Activated naive CD4-positive, alpha-beta T cell treated with anti-CD3 and anti-CD28 coated beads, Interleukin-2, amount 10 ng/mL, durations not matched to agents 7 days and 5 days (primary cell): ENCODE data around the gene ZNF846.
"Not testable (repeated sequence)": the region's sequence is repeated elsewhere in the genome, so short reads cannot be mapped to it uniquely, and the experiment has no call there.

ENCODE experiments used
- CTCF ChIA-PET: fragments of 350-600 bp; sonication (Branson Sonifier 250); formaldehyde crosslinking; loops from one replicate; lab custom pipeline; 2021; ENCODE audit warnings: antibody characterized with exemption; lab: Charles Lee
- DNase-seq: peaks from one replicate; pipeline ENCODE4 v3.0.0-alpha.2; 2020
- H3K27ac Mint-ChIP-seq: one replicate; pipeline ENCODE4 v1.8.0; 2021; ENCODE audit warnings: mild to moderate bottlenecking, moderate library complexity, mixed read lengths
- H3K27me3 Mint-ChIP-seq: one replicate; pipeline ENCODE4 v1.8.0; 2021; ENCODE audit warnings: mild to moderate bottlenecking, mixed read lengths
- H3K36me3 Mint-ChIP-seq: one replicate; pipeline ENCODE4 v1.8.0; 2021; ENCODE audit warnings: mixed read lengths
- H3K4me1 Mint-ChIP-seq: one replicate; pipeline ENCODE4 v1.8.0; 2021; ENCODE audit warnings: mixed read lengths
- H3K4me3 Mint-ChIP-seq: one replicate; pipeline ENCODE4 v1.8.0; 2021; ENCODE audit warnings: mild to moderate bottlenecking, moderate library complexity, mixed read lengths
- H3K9me3 Mint-ChIP-seq: one replicate; pipeline ENCODE4 v1.8.0; 2021; ENCODE audit warnings: mixed read lengths

ZNF846 gene

DNA sequence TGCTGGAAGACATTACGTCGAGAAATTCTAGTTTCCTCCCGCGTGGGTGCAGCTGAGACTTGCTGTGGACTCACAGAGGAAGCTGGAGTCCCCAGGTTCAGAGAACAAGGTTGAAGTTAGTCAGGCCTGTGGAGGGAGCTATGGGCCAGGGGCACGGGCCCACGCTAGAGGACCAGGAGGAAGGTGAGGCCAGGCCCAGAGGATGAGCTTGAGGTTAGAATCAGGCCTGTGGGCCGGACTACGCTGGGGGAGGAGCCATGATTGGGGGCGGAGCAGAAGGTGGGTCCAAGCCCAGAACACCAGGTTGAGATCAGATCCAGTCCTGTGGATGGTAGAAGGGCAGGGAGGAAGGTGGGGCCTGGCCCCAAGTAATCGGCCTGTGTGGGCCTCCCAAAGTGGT is 32.6 kb downstream of the ZNF846 start:
- Mint-ChIP-seq H3K27ac (no peak overlapping the region), H3K4me3 (no peak overlapping the region), H3K36me3 (no peaks in the 10 kb centered on the region), H3K4me1 (no peaks in the 10 kb centered on the region), H3K27me3 (no peaks in the 10 kb centered on the region), H3K9me3 (peaks cover 28% of the 10 kb centered on the region)
- no peak for DNase-seq
- CTCF ChIA-PET = no interaction called here

DNA sequence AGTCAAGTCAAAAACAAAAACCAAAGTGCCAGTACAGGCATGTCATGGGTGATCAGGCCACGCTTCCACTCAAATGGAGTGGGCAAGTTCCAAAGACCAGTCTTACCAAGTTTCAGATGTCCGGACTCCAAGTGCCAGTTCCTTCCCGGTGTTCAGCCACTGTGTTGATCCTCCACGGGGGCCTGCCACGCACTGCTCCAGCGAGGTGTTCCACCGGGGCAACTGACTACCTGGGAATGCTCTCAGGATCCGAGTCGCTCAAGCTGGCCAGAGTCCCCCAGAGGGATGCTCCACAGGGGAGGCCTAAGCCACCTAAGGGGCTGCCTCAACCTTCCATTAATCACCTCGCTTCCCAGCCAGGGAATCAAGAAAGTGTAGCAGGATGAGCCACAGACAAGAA is 38.5 kb downstream of the ZNF846 start:
- H3K36me3 Mint-ChIP-seq, H3K4me3 Mint-ChIP-seq, H3K4me1 Mint-ChIP-seq, H3K27me3 Mint-ChIP-seq, H3K27ac Mint-ChIP-seq, DNase-seq, CTCF ChIA-PET: not testable (repeated sequence)
- H3K9me3 Mint-ChIP-seq = peaks cover 19% of the 10 kb centered on the region

- no peak for DNase-seq
- no peak overlapping the region for H3K4me3 Mint-ChIP-seq
- no peak overlapping the region for H3K27ac Mint-ChIP-seq
- H3K4me1 Mint-ChIP-seq = no peaks in the 10 kb centered on the region
- CTCF ChIA-PET = no interaction called here
- no peaks in the 10 kb centered on the region for H3K27me3 Mint-ChIP-seq
- H3K36me3 Mint-ChIP-seq = no peaks in the 10 kb centered on the region
- H3K9me3 Mint-ChIP-seq = peaks cover 22% of the 10 kb centered on the region
Measured at GRCh38 chr19:9729162-9729561, 39.4 kb downstream of the ZNF846 start.

DNA sequence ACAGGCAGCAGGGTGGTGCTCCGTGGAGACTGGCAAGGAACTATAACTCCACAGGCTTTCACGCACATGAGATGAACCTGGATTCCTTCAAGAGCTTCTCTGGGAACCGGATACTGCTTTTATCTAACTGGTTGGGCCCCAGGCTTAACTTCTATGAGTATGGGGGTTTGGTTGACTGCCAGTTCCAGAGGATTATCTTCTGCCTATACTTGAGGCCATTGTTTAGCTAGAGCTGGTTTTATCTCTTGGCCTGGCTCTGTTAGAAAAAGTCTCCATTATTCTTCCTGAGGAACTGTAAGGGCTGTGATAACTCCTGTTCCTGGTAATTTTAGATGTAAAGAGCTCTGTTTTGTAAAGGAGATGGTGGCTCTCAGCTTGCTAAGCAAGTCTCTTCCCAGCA is 40.9 kb downstream of the ZNF846 start:
- H3K27me3 Mint-ChIP-seq = no peaks in the 10 kb centered on the region
- no peak overlapping the region for H3K27ac Mint-ChIP-seq
- peaks cover 31% of the 10 kb centered on the region for H3K9me3 Mint-ChIP-seq
- no peaks in the 10 kb centered on the region for H3K4me1 Mint-ChIP-seq
- H3K4me3 Mint-ChIP-seq = no peak overlapping the region
- H3K36me3 Mint-ChIP-seq = no peaks in the 10 kb centered on the region
- CTCF ChIA-PET = no interaction called here
- DNase-seq = no peak

DNA sequence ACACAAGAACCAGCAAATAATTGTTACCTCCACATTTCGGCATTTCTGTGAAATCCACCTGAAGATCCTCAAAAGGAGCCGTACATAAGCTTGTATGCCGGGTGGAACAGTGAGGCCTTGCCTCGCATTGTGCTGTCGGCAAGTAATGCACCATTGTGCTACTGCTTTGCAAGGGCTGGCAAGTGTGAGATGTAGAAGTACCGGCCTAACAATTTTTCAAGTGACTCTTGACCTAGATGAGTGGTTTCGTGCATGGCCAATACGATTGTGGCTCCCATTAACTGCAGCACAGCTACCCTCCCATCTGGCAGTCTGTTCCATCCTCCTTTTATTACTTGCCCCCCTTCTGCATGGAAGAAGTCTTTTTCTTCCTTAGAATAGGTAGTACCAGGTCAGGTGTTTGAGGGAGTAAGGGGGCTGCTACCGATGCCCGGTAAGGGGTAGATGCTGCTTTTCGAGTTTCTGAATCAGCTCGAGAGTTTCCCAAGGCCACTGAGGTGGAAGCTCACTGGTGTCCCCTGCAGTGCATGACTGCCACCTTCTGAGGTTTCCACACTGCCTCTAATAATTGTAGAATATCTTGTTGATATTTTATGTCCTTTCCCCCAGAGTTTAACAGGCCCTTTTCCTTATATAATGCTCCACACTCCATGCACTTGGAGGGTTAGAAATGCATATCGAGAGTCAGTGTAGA is 42.9 kb downstream of the ZNF846 start:
- DNase-seq, H3K4me3 Mint-ChIP-seq, H3K36me3 Mint-ChIP-seq, H3K27me3 Mint-ChIP-seq, H3K27ac Mint-ChIP-seq, CTCF ChIA-PET, H3K4me1 Mint-ChIP-seq: not testable (repeated sequence)
- peaks cover 35% of the 10 kb centered on the region for H3K9me3 Mint-ChIP-seq

- CTCF ChIA-PET = no interaction called here
- Mint-ChIP-seq H3K27me3 (no peaks in the 10 kb centered on the region), H3K9me3 (peaks cover 29% of the 10 kb centered on the region), H3K4me1 (peaks cover 4% of the 10 kb centered on the region), H3K36me3 (no peaks in the 10 kb centered on the region), H3K4me3 (no peak overlapping the region), H3K27ac (no peak overlapping the region)
- no peak for DNase-seq
Measured at GRCh38 chr19:9724157-9724556, 44.4 kb downstream of the ZNF846 start.

- CTCF ChIA-PET = no interaction called here
- Mint-ChIP-seq H3K27me3 (no peaks in the 10 kb centered on the region), H3K36me3 (no peaks in the 10 kb centered on the region), H3K27ac (no peak overlapping the region), H3K4me1 (peaks cover 4% of the 10 kb centered on the region), H3K9me3 (peaks cover 32% of the 10 kb centered on the region), H3K4me3 (no peak overlapping the region)
- no peak for DNase-seq
Measured at GRCh38 chr19:9721861-9722260, 46.7 kb downstream of the ZNF846 start.

GRCh38 chr19:9720541-9720940 is 48.0 kb downstream of the ZNF846 start:
- CTCF ChIA-PET = no interaction called here
- Mint-ChIP-seq H3K36me3 (no peaks in the 10 kb centered on the region), H3K4me1 (peaks cover 4% of the 10 kb centered on the region), H3K4me3 (no peak overlapping the region), H3K27ac (no peak overlapping the region), H3K27me3 (no peaks in the 10 kb centered on the region), H3K9me3 (peaks cover 34% of the 10 kb centered on the region)
- no peak for DNase-seq

DNA sequence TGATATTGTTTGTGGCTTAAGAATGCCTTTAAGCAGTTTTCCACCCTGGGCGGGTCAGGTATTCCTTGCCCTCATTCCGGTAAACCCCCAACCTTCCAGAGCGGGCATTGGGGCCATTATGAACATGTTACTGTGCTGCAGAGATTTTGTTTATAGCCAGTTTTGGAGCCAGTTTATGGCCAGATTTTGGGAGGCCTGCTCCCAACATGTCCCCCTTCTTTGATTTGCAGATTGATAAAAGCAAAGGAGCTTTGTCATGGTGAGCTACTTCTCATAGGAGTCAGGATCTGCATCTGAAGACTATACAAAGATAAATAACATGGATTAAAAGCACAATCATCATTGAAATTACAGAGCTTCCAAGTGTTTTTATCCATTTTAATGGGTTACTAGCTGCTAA is 56.7 kb downstream of the ZNF846 start:
- Mint-ChIP-seq H3K9me3 (peaks cover 23% of the 10 kb centered on the region), H3K27ac (no peak overlapping the region), H3K36me3 (no peaks in the 10 kb centered on the region), H3K4me3 (no peak overlapping the region), H3K27me3 (no peaks in the 10 kb centered on the region), H3K4me1 (no peaks in the 10 kb centered on the region)
- CTCF ChIA-PET = no interaction called here
- no peak for DNase-seq

GRCh38 chr19:9709305-9709704 is 59.2 kb downstream of the ZNF846 start:
- DNase-seq = no peak
- no peaks in the 10 kb centered on the region for H3K27me3 Mint-ChIP-seq
- H3K9me3 Mint-ChIP-seq = peaks cover 22% of the 10 kb centered on the region
- H3K36me3 Mint-ChIP-seq = no peaks in the 10 kb centered on the region
- H3K4me1 Mint-ChIP-seq = no peaks in the 10 kb centered on the region
- no peak overlapping the region for H3K4me3 Mint-ChIP-seq
- CTCF ChIA-PET = no interaction called here
- H3K27ac Mint-ChIP-seq = no peak overlapping the region

GRCh38 chr19:9705836-9706235 is 62.7 kb downstream of the ZNF846 start:
- DNase-seq = no peak
- CTCF ChIA-PET = interaction anchor here (1.1 kb wide), 1 partner anchor 295 kb away, joined by 3 read pairs; no protein-coding TSS in a partner anchor
- H3K36me3 Mint-ChIP-seq = no peaks in the 10 kb centered on the region
- H3K9me3 Mint-ChIP-seq = peaks cover 20% of the 10 kb centered on the region
- H3K4me1 Mint-ChIP-seq = peaks cover 6% of the 10 kb centered on the region
- H3K27me3 Mint-ChIP-seq = no peaks in the 10 kb centered on the region
- no peak overlapping the region for H3K4me3 Mint-ChIP-seq
- no peak overlapping the region for H3K27ac Mint-ChIP-seq

DNA sequence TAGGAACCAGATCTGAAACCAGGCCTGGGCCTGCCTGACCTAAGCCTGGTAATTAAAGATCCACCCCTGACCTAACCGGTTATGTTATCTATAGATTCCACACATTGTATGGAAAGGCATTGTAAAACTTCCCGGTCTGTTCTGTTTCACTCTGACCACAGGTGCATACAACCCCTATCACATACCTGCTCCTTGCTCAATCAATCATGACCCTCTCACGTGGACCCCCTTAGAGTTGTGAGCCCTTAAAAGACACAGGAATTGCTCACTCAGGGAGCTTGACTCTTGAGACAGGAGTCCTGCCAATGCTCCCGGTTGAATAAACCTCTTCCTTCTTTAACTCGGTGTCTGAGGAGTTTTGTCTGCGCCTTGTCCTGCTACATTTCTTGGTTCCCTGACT is 66.4 kb downstream of the ZNF846 start:
- no peak for DNase-seq
- no peak overlapping the region for H3K4me3 Mint-ChIP-seq
- no peaks in the 10 kb centered on the region for H3K36me3 Mint-ChIP-seq
- H3K27me3 Mint-ChIP-seq = no peaks in the 10 kb centered on the region
- H3K4me1 Mint-ChIP-seq = peaks cover 6% of the 10 kb centered on the region
- peaks cover 28% of the 10 kb centered on the region for H3K9me3 Mint-ChIP-seq
- CTCF ChIA-PET = no interaction called here
- no peak overlapping the region for H3K27ac Mint-ChIP-seq
